Prostate gland (tissue), 2 donors: ENCODE measurements around the gene RBM19. TPM values are rescaled to one million over a fixed set of nuclear protein-coding genes. Genes with fewer than 3 reads are reported as not detected.

Experiments used
- DNase-seq: peaks from one replicate; pipeline ENCODE4 v3.0.0-alpha.2; 2019; ENCODE audit warnings: low spot score
- H3K27ac ChIP-seq, 2 donors: fragments of 200-600 bp; sonication (generic); 2 replicates each; pipeline ENCODE4 v1.5.1; 2017 to 2019
- H3K27me3 ChIP-seq: fragments of 200-600 bp; sonication (generic); replicated peaks from 2 replicates; pipeline ENCODE4 v1.5.1; 2019; ENCODE audit not compliant: insufficient read depth
- H3K36me3 ChIP-seq, 2 donors: fragments of 200-600 bp; sonication (generic); 1 replicate in 1 of 2; 2 replicates in 1 of 2; pipeline versions ENCODE4 v1.5.1 to v1.8.1; 2017 to 2019
- H3K4me1 ChIP-seq: fragments of 200-600 bp; sonication (generic); replicated peaks from 2 replicates; pipeline ENCODE4 v1.5.1; 2019
- H3K4me3 ChIP-seq, 2 donors: fragments of 200-600 bp; sonication (generic); 2 replicates each; pipeline ENCODE4 v1.5.1; 2017 to 2019
- H3K9me3 ChIP-seq: fragments of 200-600 bp; sonication (generic); 2 replicates; pipeline ENCODE4 v1.5.1; 2017
- CTCF ChIP-seq, 4 experiments: fragments of 200-600 bp in 2 of 4; fragments of 450-650 bp in 2 of 4; sonication (generic) in 2 of 4; IDR thresholded peaks; 1 replicate in 3 of 4; 2 replicates in 1 of 4; pipeline ENCODE4 v1.5.1; 2016 to 2019; ENCODE audit warnings: antibody characterized with exemption in 4 of 4, mild to moderate bottlenecking in 2 of 4, moderate library complexity in 2 of 4
- POLR2A ChIP-seq: fragments of 450-650 bp; IDR thresholded peaks from one replicate; pipeline ENCODE4 v1.6.1; 2016; ENCODE audit warnings: antibody characterized with exemption, mild to moderate bottlenecking
- POLR2AphosphoS5 ChIP-seq: sonication (generic); formaldehyde crosslinking; IDR thresholded peaks from one replicate; pipeline ENCODE4 v1.6.1; 2017; ENCODE audit warnings: antibody characterized with exemption
- WGBS: methylation state at CpG from one replicate; pipeline ENCODE4 v1.1.5; 2018; 5-methylcytosine and 5-hydroxymethylcytosine counted together
- intact Hi-C: fragments of 100-400 bp; cut with DNase I; formaldehyde crosslinking; loops from one replicate; pipeline ENCODE4 v1.14.2; 2022
- total RNA-seq, 2 donors: library from RNA; depleted of rRNA; stranded (reverse); fragments of >200 nt; gene quantifications; one replicate each; pipeline ENCODE4 v1.1.0, GENCODE V29; 2016

The RBM19 gene
- total RNA-seq, 2 donors from 2014 or later = 27.2 to 49.9 TPM

GRCh38 chr12:113808095-113808951, 157.8 kb downstream of the RBM19 start:
- no peak for DNase-seq
- TF ChIP-seq POLR2A (no peak), CTCF (IDR thresholded peaks at IDR 0.05) (no peak), POLR2AphosphoS5 (no peak)
- 77% methylated on average over 19 of the region's 19 CpGs for WGBS
- Histone ChIP-seq H3K9me3 (no peaks in the 10 kb centered on the region), H3K4me1 (no peaks in the 10 kb centered on the region), H3K36me3 (no peaks in the 10 kb centered on the region), H3K4me3 (no peak overlapping the region), H3K27ac (no peak overlapping the region), H3K27me3 (no peaks in the 10 kb centered on the region)
- intact Hi-C loops = no loop called here

DNA sequence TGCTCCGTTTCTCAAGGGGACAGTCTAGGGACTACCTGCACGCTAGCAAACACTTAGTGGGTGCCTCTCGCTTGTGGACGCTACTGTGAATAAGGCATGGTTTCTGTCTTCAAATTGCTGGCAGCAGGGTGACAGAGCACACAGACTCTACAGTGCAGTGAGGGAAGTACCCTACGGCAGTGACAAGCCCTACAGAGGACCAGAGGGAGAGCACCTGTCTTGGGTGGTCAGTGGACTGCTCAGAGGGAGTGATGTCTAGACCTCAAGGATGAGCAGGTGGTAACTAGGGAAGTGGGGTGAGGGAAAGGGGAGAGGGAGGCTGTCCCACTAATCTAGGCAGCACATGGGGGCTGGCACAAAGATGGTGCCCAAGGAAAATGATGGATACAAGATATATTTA, 160.5 kb downstream of the RBM19 start:
- DNase-seq = no peak
- WGBS = 91% methylated on average over 5 of the region's 5 CpGs
- TF ChIP-seq POLR2A = no peak
- no peak for TF ChIP-seq POLR2AphosphoS5
- no peak for TF ChIP-seq CTCF (IDR thresholded peaks at IDR 0.05)
- Histone ChIP-seq H3K27me3 (no peaks in the 10 kb centered on the region), H3K4me3 (no peak overlapping the region), H3K9me3 (no peaks in the 10 kb centered on the region), H3K4me1 (no peaks in the 10 kb centered on the region), H3K36me3 (no peaks in the 10 kb centered on the region), H3K27ac (no peak overlapping the region)
- intact Hi-C loops = no loop called here

- Histone ChIP-seq H3K27me3 (no peaks in the 10 kb centered on the region), H3K4me3 (no peak overlapping the region), H3K4me1 (no peaks in the 10 kb centered on the region), H3K27ac (no peak overlapping the region), H3K36me3 (no peaks in the 10 kb centered on the region), H3K9me3 (no peaks in the 10 kb centered on the region)
- 52% methylated on average over 16 of the region's 16 CpGs for WGBS
- DNase-seq = no peak
- intact Hi-C loops = no loop called here
- TF ChIP-seq POLR2AphosphoS5 (no peak), POLR2A (no peak), CTCF (IDR thresholded peaks at IDR 0.05) (no peak)
Observed at GRCh38 chr12:113804961-113805600, 161.0 kb downstream of the RBM19 start.

DNA sequence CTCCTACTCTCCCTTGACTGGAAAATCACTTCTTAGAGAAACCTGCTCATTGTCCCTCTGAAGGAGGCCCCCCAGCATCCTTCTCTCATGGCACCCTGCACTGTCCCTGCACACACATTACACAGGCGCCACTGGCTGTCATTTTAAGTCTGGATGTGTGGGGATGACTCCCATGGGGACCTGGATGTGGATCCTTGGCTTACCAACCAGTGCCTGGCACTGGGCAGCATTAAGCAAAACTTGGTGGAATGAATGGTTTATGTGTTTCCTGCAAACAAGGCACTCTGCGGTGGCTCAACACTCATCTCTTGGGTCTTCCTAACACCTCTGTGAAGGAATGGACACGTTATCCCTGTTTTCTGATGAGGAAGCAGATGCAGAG, 162.4 kb downstream of the RBM19 start:
- no peaks in the 10 kb centered on the region for H3K27me3 ChIP-seq
- no peak overlapping the region for H3K27ac ChIP-seq
- H3K9me3 ChIP-seq = no peaks in the 10 kb centered on the region
- no peak for TF ChIP-seq CTCF (IDR thresholded peaks at IDR 0.05)
- TF ChIP-seq POLR2AphosphoS5 = no peak
- TF ChIP-seq POLR2A = no peak
- no peaks in the 10 kb centered on the region for H3K36me3 ChIP-seq
- H3K4me1 ChIP-seq = no peaks in the 10 kb centered on the region
- intact Hi-C loops = no loop called here
- WGBS = 92% methylated on average over 3 of the region's 3 CpGs
- no peak overlapping the region for H3K4me3 ChIP-seq
- no peak for DNase-seq
